Kidney capillary endothelial cell (primary cell): ENCODE data around the gene RAMP1.
"Not testable (repeated sequence)": the region's sequence is repeated elsewhere in the genome, so short reads cannot be mapped to it uniquely, and the experiment has no call there.

Experiments
- DNase-seq: peaks from one replicate; pipeline ENCODE4 v3.0.0-alpha.2; 2018; ENCODE audit warnings: low spot score

The RAMP1 gene

GRCh38 chr2:237859533-237860272 lies at the start of gene RAMP1:
Gene RAMP1 (plus strand): TSS chr2:237859623. CDS start chr2:237859676, 53 bp downstream.
- DNase-seq = no peak

- DNase-seq = no peak
Measured at GRCh38 chr2:237815637-237816036, 43.8 kb upstream of the RAMP1 start.

- DNase-seq = no peak
Measured at GRCh38 chr2:237816531-237816930, 42.9 kb upstream of the RAMP1 start.

- no peak for DNase-seq
Measured at GRCh38 chr2:237818066-237818473, 41.4 kb upstream of the RAMP1 start.

- DNase-seq = no peak
Measured at GRCh38 chr2:237819231-237819630, 40.2 kb upstream of the RAMP1 start.

GRCh38 chr2:237820421-237820820 lies 39.0 kb upstream of the RAMP1 start:
- no peak for DNase-seq

- no peak for DNase-seq
Measured at GRCh38 chr2:237823544-237823943, 35.9 kb upstream of the RAMP1 start.

- no peak for DNase-seq
Measured at GRCh38 chr2:237824085-237824484, 35.3 kb upstream of the RAMP1 start.

- DNase-seq = no peak
Measured at GRCh38 chr2:237827421-237827987, 31.9 kb upstream of the RAMP1 start.

- no peak for DNase-seq
Measured at GRCh38 chr2:237830522-237830921, 28.9 kb upstream of the RAMP1 start.

- DNase-seq = no peak
Measured at GRCh38 chr2:237833546-237833945, 25.9 kb upstream of the RAMP1 start.

GRCh38 chr2:237835372-237835771 lies 24.1 kb upstream of the RAMP1 start:
- DNase-seq = no peak

- no peak for DNase-seq
Measured at GRCh38 chr2:237841051-237841450, 18.4 kb upstream of the RAMP1 start.

- DNase-seq = not testable (repeated sequence)
Measured at GRCh38 chr2:237848940-237849339, 10.5 kb upstream of the RAMP1 start.

- no peak for DNase-seq
Measured at GRCh38 chr2:237854295-237854694, 5.1 kb upstream of the RAMP1 start.

GRCh38 chr2:237857791-237858190 lies 1.6 kb upstream of the RAMP1 start:
- DNase-seq = no peak

- DNase-seq = peak; percentile 68
Measured at GRCh38 chr2:237858294-237859081, 935 bp upstream of the RAMP1 start.

- DNase-seq = no peak
Measured at GRCh38 chr2:237859082-237859433, 365 bp upstream of the RAMP1 start.

- DNase-seq = no peak
Measured at GRCh38 chr2:237860273-237860935, 981 bp downstream of the RAMP1 start.

- DNase-seq = no peak
Measured at GRCh38 chr2:237861875-237862527, 2.6 kb downstream of the RAMP1 start.

- no peak for DNase-seq
Measured at GRCh38 chr2:237862528-237862895, 3.1 kb downstream of the RAMP1 start.

- DNase-seq = no peak
Measured at GRCh38 chr2:237863102-237863511, 3.7 kb downstream of the RAMP1 start.
